ENCODE measurements around the gene ENO2. TPM values are rescaled to one million over a fixed set of nuclear protein-coding genes. Genes with fewer than 3 reads are reported as not detected.

ENO2 gene
- total RNA-seq, 2 experiments from 2014 or later = 156 to 160 TPM

DNA sequence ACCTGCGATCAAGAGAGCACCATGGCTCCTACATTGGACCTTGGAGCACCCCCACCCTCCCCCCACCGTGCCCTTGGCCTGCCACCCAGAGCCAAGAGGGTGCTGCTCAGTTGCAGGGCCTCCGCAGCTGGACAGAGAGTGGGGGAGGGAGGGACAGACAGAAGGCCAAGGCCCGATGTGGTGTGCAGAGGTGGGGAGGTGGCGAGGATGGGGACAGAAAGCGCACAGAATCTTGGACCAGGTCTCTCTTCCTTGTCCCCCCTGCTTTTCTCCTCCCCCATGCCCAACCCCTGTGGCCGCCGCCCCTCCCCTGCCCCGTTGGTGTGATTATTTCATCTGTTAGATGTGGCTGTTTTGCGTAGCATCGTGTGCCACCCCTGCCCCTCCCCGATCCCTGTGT, 27.4 kb downstream of the ENO2 start:
- CTCF ChIA-PET = interaction anchor here (1.4 to 17.8 kb wide), 5 partner anchors 16 to 69 kb away, joined by 4 to 388 read pairs (median 6); partner anchors contain the start of genes ENO2 and SPSB2
- DNase-seq = no peak
- H3K27ac Mint-ChIP-seq = no peak overlapping the region
- H3K27me3 Mint-ChIP-seq = no peaks in the 10 kb centered on the region
- H3K4me1 Mint-ChIP-seq = peaks cover 55% of the 10 kb centered on the region
- H3K4me3 Mint-ChIP-seq = no peak overlapping the region
- POLR2A ChIA-PET = no interaction called here
- peaks cover 6% of the 10 kb centered on the region for H3K36me3 Mint-ChIP-seq (ENCODE audit: low read depth)
- no peaks in the 10 kb centered on the region for H3K9me3 Mint-ChIP-seq

DNA sequence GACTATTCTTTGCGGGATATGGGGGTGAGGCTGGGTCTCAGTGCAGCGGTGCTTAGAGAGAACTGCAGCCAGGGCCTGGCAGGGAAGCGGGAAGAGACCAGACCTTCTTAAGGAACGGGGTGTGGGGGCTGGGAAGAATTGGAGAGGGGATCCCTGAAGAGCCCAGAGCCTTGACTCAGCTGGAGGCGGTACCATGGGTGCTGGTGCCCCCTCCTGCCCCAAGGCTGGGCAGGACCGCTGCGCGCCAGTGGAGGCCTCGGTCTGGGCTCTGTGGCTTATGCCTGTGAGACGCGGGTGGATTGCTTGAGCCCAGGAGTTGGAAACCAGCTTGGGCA, 27.9 kb downstream of the ENO2 start:
- peaks cover 57% of the 10 kb centered on the region for H3K4me1 Mint-ChIP-seq

DNA sequence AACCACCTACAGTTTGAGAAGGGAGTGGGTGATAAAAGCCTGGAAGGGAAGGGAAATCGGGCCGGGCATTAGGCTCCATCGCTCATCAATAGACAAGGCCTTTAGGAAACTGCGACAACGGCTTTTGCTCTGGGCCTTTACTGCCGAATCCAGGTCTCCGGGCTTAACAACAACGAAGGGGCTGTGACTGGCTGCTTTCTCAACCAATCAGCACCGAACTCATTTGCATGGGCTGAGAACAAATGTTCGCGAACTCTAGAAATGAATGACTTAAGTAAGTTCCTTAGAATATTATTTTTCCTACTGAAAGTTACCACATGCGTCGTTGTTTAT, 29.0 kb downstream of the ENO2 start:
- ChIA-PET CTCF (interaction anchor here (0.6 to 17.8 kb wide), 16 partner anchors 9 to 169 kb away, joined by 3 to 388 read pairs (median 7); partner anchors contain the start of genes C1RL and SPSB2), POLR2A (interaction anchor here (0.6 to 4.5 kb wide), 16 partner anchors 9 to 169 kb away, joined by 3 to 36 read pairs (median 6); partner anchors contain the start of genes C1RL, SPSB2, TPI1 and USP5)
- H3K9me3 Mint-ChIP-seq = no peaks in the 10 kb centered on the region
- peak overlapping the region; percentile 96 for H3K27ac Mint-ChIP-seq
- peak; percentile 91 for DNase-seq
- H3K4me1 Mint-ChIP-seq = peaks cover 64% of the 10 kb centered on the region
- H3K36me3 Mint-ChIP-seq (ENCODE audit: low read depth) = peaks cover 5% of the 10 kb centered on the region
- no peaks in the 10 kb centered on the region for H3K27me3 Mint-ChIP-seq
- peak overlapping the region; percentile 97 for H3K4me3 Mint-ChIP-seq

More for the DNA sequence above, 27.9 kb downstream of the ENO2 start:
- H3K27ac Mint-ChIP-seq = peak overlapping the region; percentile 96
- H3K27me3 Mint-ChIP-seq = no peaks in the 10 kb centered on the region
- POLR2A ChIA-PET = no interaction called here
- DNase-seq = no peak
- H3K9me3 Mint-ChIP-seq = no peaks in the 10 kb centered on the region
- no peak overlapping the region for H3K4me3 Mint-ChIP-seq
- CTCF ChIA-PET = interaction anchor here (5.3 to 17.8 kb wide), 2 partner anchors 17 to 18 kb away, joined by 49 to 388 read pairs; no protein-coding TSS in a partner anchor
- peaks cover 3% of the 10 kb centered on the region for H3K36me3 Mint-ChIP-seq (ENCODE audit: low read depth)

DNA sequence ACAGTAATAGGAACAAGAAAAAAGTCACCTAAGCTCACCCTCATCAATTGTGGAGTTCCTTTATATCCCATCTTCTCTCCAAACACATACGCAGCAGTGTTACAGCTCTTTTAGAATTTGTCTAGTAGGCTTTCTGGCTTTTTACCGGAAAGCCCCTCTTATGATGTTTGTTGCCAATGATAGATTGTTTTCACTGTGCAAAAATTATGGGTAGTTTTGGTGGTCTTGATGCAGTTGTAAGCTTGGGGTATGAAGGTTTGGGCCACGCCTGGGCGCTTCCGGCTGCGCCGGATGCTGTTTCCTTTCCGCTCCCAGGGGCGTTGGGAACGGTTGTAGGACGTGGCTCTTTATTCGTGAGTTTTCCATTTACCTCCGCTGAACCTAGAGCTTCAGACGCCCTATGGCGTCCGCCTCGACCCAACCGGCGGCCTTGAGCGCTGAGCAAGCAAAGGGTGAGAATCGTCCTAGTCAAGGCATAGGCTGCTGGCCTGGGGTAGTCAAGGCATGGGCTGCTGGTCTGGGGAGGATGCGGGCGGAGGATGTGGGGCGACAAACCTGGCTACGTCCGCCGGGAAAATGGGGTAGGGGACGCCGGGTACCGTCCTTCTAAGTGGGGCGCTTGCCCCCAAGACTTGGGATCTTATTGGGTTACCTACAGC, 29.5 kb downstream of the ENO2 start, which contains the start of the genes C12orf57 and RNU7-1:
Gene C12orf57 (plus strand): TSS at position 301 of the 659 bp plus-strand sequence. CDS start 100 bp downstream, at position 401.
Gene RNU7-1 (plus strand): TSS at position 95 of the 659 bp plus-strand sequence.
- Mint-ChIP-seq H3K27me3 (no peaks in the 10 kb centered on the region), H3K9me3 (no peaks in the 10 kb centered on the region), H3K27ac (peak within 1 kb of the TSS; percentile 96), H3K4me3 (peak within 1 kb of the TSS; percentile 97), H3K4me1 (peaks cover 66% of the 10 kb centered on the region), H3K36me3 (ENCODE audit: low read depth) (peaks cover 5% of the 10 kb centered on the region)
- DNase-seq = peak; percentile 85
- CTCF ChIA-PET = interaction anchor here (0.6 to 17.8 kb wide), 23 partner anchors 9 to 1065 kb away, joined by 3 to 388 read pairs (median 5); partner anchors contain the start of genes C1RL, SPSB2 and ZNF384
- POLR2A ChIA-PET = interaction anchor here (0.6 to 4.5 kb wide), 18 partner anchors 9 to 169 kb away, joined by 3 to 36 read pairs (median 5); partner anchors contain the start of genes C1RL, SPSB2, TPI1 and USP5

DNA sequence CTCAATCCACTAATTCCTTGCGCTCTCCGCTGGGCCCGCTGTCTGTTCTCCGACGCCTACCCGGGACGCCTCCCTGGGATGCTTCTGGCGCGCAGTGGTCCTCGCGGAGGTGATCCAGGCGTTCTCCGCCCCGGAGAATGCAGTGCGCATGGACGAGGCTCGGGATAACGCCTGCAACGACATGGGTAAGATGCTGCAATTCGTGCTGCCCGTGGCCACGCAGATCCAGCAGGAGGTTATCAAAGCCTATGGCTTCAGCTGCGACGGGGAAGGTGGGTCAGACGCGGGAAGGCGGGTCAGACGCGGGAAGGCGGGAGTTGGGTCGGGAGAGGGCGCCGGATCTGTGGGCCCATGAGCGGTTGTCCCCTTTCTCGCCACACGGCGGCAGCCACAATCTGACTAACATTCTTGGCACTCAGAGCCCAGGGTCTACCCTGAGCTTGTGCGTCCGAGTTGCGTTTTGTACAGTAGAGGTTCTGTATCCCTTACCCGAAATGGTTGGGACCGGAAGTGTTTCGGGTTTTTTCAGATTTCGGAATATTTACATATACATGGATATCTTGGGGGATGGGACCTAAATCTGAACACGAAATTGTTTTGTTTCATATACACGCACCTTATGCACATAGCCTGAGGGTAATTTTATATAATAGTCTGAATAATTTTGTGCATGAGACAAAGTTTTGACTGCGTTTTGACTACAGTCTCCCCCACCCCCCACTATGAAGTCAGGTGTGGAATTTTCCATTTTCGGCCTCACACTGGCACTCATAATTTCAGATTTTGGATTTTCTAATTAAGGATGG, 30.2 kb downstream of the ENO2 start:
- H3K9me3 Mint-ChIP-seq = no peaks in the 10 kb centered on the region
- DNase-seq = peak; percentile 92
- ChIA-PET CTCF (interaction anchor here (0.6 to 17.8 kb wide), 22 partner anchors 8 to 1064 kb away, joined by 3 to 388 read pairs (median 4); partner anchors contain the start of genes C1RL, SPSB2 and ZNF384), POLR2A (interaction anchor here (0.5 to 4.5 kb wide), 17 partner anchors 8 to 168 kb away, joined by 3 to 36 read pairs (median 5); partner anchors contain the start of genes C1RL, SPSB2 and USP5)
- H3K27ac Mint-ChIP-seq = peak overlapping the region; percentile 96
- H3K36me3 Mint-ChIP-seq (ENCODE audit: low read depth) = peaks cover 5% of the 10 kb centered on the region
- peak overlapping the region; percentile 97 for H3K4me3 Mint-ChIP-seq
- H3K27me3 Mint-ChIP-seq = no peaks in the 10 kb centered on the region
- peaks cover 68% of the 10 kb centered on the region for H3K4me1 Mint-ChIP-seq

DNA sequence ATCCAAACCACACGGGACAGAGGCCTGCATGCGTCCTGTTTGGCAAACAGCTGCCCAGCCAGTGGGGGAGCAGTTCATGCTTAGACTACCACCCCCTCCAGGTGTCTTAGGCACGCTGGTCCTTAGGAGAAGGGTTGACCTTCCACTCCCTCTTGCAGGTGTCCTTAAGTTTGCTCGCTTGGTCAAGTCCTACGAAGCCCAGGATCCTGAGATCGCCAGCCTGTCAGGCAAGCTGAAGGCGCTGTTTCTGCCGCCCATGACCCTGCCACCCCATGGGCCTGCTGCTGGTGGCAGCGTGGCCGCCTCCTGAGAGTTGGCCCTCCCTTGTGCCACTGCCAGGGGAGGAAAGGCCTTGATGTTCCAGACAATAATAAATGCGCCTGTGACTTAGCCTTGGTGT, 31.2 kb downstream of the ENO2 start:
- CTCF ChIA-PET = interaction anchor here (0.7 to 17.8 kb wide), 11 partner anchors 15 to 216 kb away, joined by 3 to 388 read pairs (median 8); partner anchors contain the start of gene C1RL
- POLR2A ChIA-PET = interaction anchor here (1.5 to 4.5 kb wide), 4 partner anchors 12 to 162 kb away, joined by 3 to 36 read pairs (median 31); no protein-coding TSS in a partner anchor
- Mint-ChIP-seq H3K4me3 (peak overlapping the region; percentile 97), H3K36me3 (ENCODE audit: low read depth) (peaks cover 5% of the 10 kb centered on the region), H3K27ac (peak overlapping the region; percentile 96), H3K9me3 (no peaks in the 10 kb centered on the region), H3K27me3 (no peaks in the 10 kb centered on the region), H3K4me1 (peaks cover 73% of the 10 kb centered on the region)
- DNase-seq = no peak

DNA sequence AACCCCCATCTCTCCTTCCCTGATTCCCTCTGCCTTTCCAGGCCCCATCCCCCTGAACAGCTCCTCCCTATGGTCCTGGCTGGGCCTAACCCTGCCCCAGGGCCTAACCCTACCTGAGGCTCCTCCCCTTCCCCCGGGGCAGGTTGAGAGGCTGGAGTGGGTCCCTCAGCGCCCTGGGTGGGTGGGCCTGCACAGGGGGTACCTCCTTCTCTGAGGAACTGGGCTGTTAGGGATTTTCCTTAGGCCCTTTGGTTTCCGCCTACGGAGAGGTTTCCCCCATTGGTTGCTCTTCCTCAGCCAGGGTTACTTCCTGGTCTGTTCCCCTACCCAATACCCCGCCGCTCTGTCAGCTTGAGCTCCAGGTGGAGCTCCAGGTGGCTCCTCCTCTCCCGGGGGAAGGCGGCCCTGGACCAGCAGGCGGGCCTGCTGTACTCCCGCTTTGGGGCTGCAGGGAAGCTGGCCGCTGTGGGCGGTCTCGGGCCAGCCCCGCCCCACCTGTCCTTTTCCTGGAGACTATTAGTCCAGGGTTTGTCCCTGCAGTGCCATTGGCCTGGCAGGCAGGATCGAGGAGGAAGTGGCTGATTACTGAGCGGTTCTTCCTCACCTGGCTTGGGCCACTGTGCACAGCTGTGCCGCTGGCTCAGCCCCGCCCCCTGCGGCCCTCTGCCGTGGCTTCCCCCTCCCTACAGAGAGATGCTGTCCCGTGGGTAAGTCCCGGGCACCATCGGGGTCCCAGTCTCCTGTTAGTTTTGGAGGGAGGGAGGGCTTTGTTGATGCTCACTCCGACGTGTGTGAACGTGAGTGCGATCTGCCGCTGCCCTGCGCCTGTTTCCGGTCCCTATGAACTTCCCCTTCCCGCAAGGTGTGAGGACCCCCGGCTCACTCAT, 31.9 kb downstream of the ENO2 start:
- Mint-ChIP-seq H3K27ac (peak overlapping the region; percentile 96), H3K9me3 (no peaks in the 10 kb centered on the region), H3K4me3 (peak overlapping the region; percentile 97), H3K4me1 (peaks cover 74% of the 10 kb centered on the region), H3K27me3 (no peaks in the 10 kb centered on the region), H3K36me3 (ENCODE audit: low read depth) (peaks cover 5% of the 10 kb centered on the region)
- ChIA-PET POLR2A (interaction anchor here (1.5 to 4.5 kb wide), 3 partner anchors 12 to 161 kb away, joined by 3 to 36 read pairs (median 35); no protein-coding TSS in a partner anchor), CTCF (interaction anchor here (0.6 to 17.8 kb wide), 9 partner anchors 9 to 885 kb away, joined by 3 to 388 read pairs (median 7); partner anchors contain the start of gene C1RL)
- DNase-seq = peak; percentile 81

DNA sequence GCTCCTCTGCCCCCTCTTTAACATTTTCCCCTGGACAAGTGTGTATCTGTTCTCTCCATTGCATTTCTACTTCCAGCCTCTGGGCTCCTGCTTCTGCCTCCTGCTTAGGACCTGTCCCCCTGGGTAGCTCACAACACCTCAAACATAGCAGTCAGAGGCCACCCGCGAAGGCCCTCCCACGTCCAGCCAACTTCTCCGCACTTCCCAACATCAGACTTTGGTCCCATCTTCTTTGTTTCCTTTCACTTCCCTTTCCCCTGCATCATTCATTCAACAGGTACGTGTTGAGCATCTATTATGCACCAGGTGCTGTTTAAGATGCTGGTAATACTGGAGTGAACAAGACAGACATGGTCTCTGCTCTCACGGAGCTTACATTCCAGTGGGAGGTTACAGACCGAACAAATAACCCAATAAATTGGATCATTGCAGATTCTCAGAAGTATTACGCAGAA, 32.6 kb downstream of the ENO2 start:
- Mint-ChIP-seq H3K4me3 (peak overlapping the region; percentile 97), H3K9me3 (no peaks in the 10 kb centered on the region), H3K36me3 (ENCODE audit: low read depth) (peaks cover 9% of the 10 kb centered on the region), H3K4me1 (peaks cover 74% of the 10 kb centered on the region), H3K27me3 (no peaks in the 10 kb centered on the region), H3K27ac (peak overlapping the region; percentile 96)
- DNase-seq = no peak
- ChIA-PET CTCF (interaction anchor here (0.6 to 17.8 kb wide), 8 partner anchors 9 to 885 kb away, joined by 3 to 388 read pairs (median 4); partner anchors contain the start of genes C1RL and LPCAT3), POLR2A (interaction anchor here (4.2 to 4.5 kb wide), 2 partner anchors 11 to 15 kb away, joined by 35 to 36 read pairs; no protein-coding TSS in a partner anchor)

DNA sequence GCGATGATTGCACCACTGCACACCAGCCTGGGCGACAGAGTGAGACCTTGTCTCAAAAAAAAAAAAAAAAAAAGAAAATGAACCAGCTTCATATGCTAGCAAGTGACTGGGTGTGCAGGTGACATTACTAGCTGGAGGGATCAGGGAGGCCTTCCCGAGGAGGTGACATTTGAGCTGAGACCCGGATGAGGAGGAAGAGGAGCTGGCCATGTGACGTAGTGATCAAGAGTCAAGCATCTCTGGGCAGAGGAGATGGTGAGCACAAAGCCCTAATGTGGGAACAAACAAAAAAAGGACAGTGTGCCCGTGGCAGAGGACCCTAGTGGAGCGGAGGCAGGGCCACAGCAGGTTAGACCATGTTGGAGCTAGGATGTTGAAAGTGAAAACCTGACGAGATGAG, 33.2 kb downstream of the ENO2 start:
- Mint-ChIP-seq H3K4me3 (peak overlapping the region; percentile 21), H3K27me3 (no peaks in the 10 kb centered on the region), H3K4me1 (peaks cover 68% of the 10 kb centered on the region), H3K27ac (peak overlapping the region; percentile 84), H3K9me3 (no peaks in the 10 kb centered on the region), H3K36me3 (ENCODE audit: low read depth) (peaks cover 13% of the 10 kb centered on the region)
- ChIA-PET CTCF (interaction anchor here (0.6 to 17.8 kb wide), 7 partner anchors 10 to 176 kb away, joined by 3 to 388 read pairs (median 5); partner anchors contain the start of genes C1RL, LPCAT3 and SPSB2), POLR2A (interaction anchor here (4.5 kb wide), 1 partner anchor 10 kb away, joined by 35 read pairs; no protein-coding TSS in a partner anchor)
- DNase-seq = no peak

DNA sequence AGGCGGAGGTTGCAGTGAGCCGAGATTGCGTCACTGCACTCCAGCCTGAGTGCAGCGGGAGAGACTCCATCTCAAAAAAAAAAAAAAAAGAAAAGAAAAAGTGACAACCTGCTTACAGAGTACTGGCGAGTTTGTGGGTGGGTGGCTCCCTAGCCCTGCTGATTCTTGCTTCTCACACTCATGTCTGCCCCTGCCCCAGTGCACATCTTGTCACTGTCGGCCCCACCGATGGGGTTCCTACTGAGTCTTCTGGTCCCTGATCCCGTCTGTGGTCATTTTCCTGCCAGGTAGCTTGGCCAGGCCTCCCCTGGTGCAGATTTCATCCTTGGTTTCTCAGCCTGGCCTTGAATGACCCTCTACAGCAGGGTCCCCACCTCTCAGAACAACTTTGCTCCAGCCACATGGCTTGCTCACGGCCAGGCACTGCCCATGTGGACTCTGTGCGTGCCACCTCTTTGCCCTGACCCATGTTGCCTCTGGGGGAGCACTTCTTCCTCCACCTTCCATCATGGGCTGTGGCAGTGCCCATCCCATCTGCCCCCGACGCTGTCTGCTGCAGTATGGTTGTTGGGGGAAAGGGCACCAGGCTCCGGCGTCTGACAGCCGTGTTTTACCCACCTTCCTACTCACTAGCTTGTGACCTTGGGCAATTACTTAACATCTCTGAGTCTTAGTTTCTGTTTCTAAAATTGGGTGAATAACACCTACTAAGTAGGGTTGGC, 34.7 kb downstream of the ENO2 start:
- H3K9me3 Mint-ChIP-seq = no peaks in the 10 kb centered on the region
- no peak for DNase-seq
- peaks cover 58% of the 10 kb centered on the region for H3K4me1 Mint-ChIP-seq
- peak overlapping the region; percentile 98 for H3K27ac Mint-ChIP-seq
- ChIA-PET POLR2A (no interaction called here), CTCF (interaction anchor here (0.6 to 17.8 kb wide), 6 partner anchors 11 to 145 kb away, joined by 4 to 388 read pairs (median 12); partner anchors contain the start of gene LPCAT3)
- H3K27me3 Mint-ChIP-seq = no peaks in the 10 kb centered on the region
- peaks cover 27% of the 10 kb centered on the region for H3K36me3 Mint-ChIP-seq (ENCODE audit: low read depth)
- H3K4me3 Mint-ChIP-seq = peak overlapping the region; percentile 40

All from activated CD4-positive, alpha-beta T cell treated with anti-CD3 and anti-CD28 coated beads, Interleukin-2, amount 10 ng/mL, durations not matched to agents 7 days and 5 days (primary cell).